GM19438 (cell line): ENCODE measurements around the gene ACTR6.
"Not testable (repeated sequence)": the region's sequence is repeated elsewhere in the genome, so short reads cannot be mapped to it uniquely, and the experiment has no call there.

Experiments
- ATAC-seq: cut with Tn5 transposase; IDR thresholded peaks from one replicate; pipeline ENCODE4 v1.9.1; 2021; ENCODE audit warnings: low read depth; ENCODE audit not compliant: unreplicated experiment

ACTR6 gene

GRCh38 chr12:100200463-100201181 lies at the start of gene ACTR6:
TSS of gene ACTR6 (plus strand) at chr12:100200815. CDS start at chr12:100200852, 37 bp downstream.
- ATAC-seq, result peak; percentile 79

- no peak for ATAC-seq
These were observed 48.8 kb upstream of the ACTR6 start for GRCh38 chr12:100151769-100152168.

DNA sequence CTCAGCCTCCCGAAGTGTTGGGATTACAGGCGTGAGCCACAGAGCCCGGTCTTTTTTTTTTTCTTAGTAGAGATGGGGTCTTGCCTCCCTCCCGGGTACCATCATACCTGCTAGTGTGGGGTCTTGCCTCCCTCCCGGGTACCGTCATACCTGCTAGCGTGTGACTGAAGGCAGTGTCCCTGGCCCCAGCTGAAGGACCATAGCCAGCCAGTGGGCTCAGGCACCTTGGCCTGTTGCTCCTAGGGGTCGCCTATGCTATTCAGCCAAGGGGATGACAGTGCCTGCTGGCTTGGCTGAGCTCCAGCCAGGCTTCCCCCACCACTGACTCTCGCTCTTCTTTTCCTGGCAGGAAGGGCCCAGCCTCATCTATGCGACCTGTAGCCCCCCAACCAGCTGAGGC lies 47.5 kb upstream of the ACTR6 start:
- no peak for ATAC-seq

GRCh38 chr12:100154474-100155247 lies 46.0 kb upstream of the ACTR6 start:
- peak; percentile 65 for ATAC-seq

DNA sequence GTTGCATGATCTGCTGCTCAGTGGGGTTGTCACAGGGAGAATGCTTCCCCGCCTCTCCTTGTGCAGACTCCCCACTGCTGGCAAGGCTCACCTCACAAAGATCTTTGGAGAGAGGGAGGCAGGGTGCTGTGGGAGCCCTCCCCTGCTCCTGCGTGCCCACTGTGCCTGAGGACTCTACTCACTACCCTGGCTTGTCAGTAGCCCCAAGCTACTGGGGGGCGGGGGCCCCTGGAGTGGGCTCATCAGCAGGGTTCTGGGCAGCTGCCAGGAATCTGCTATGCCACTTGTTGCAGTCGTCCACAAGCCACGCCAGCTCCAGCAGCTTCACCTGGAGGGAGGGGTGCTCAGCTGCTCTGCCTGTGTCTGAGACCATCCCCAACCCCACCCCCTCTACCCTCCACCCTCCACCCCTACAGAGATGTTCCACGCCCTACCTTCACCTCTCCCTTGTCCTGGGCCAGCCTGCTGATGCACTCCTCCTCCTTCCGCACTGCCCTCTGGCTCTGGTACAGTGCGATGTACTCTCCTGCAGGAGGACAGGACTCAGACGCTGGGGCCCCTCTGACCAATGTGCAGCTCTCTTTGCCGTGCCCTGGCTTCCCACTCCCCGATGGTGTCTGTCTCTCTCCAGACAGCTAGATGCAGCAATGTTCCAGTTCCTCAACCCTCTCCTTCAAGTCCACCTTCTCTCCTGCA lies 43.7 kb upstream of the ACTR6 start:
- ATAC-seq, result no peak

DNA sequence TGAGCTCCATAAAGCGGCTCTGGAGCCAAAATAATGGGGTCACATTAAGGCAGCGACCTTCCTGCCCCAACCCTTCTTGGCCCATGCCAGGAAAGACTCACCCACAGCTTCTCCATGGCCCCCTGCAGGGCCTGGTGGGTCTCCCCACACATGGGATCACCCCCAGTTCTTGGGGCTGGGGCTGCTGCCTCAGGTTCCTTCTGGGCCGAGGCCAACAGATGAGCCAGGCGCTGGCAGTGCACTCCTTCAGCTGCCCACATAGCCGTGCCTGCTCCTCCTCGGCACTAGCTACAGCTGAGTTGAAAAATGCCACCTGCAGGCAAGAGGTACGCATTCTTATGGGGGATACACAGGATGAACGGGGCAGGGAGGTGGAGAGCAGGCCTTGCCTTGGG lies 43.2 kb upstream of the ACTR6 start:
- ATAC-seq, result no peak

- ATAC-seq, result no peak
These were observed 42.1 kb upstream of the ACTR6 start for GRCh38 chr12:100158535-100158934.

DNA sequence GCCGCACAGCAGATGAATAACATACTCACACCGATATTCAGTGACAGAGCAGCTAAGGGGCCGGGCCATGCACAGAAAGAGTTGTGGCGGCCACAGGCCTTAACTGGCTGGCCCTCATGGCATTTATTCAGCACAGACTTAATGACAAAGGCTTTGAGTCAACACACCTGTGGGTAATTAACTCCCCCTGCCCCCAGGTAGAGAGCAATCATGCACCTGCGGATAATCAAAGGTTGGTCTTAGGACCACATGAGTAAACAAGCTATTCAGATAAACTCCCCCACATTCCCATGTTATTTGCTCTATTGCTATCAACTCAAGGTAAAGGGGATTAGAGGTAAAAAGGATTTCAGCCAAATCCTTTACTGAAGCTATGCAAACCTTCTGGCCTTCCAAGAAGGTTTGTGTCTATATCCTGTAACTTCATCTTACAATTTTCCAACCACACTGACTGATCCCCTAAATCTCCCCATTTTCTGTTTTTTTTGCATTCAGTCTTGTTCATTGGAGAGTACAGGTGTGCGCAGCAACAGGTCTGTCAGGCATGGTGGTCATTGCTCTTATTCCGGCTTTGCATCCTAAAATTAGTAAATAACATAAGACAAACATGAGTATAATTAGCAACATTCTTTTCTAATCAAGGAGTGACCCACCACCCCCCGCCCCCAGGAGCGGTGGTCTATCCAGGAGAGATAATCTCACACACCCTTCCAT lies 41.1 kb upstream of the ACTR6 start:
- no peak for ATAC-seq

GRCh38 chr12:100163416-100164152 lies 37.0 kb upstream of the ACTR6 start:
- ATAC-seq, result peak; percentile 100

DNA sequence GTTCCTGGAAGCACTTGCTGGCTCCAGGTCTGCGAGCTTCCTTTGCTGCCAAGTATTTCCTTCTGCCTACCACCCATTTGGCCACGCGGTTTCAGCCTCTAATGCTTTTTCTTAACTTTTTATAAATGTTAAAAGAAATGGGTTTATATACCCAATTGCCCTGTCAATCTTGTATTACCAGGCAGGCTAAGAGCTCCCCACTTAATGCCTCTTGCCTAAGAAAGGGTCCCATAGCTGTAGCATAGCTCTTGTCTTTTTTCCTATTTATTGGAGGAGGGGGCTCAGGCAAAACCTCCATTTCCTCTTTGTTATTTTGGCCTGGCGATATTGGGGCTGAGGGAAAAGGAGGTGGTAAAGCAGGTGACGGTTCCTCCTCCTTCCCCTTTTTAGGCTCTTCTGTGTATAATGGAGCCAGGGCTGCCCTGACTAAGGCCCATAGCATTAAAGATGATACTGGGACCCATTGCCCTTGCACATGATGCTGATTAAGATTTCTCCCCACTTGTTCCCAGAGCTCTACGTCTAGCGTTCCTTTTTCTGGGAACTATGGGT lies 36.4 kb upstream of the ACTR6 start:
- ATAC-seq, result no peak

GRCh38 chr12:100165356-100165755 lies 35.3 kb upstream of the ACTR6 start:
- no peak for ATAC-seq

- no peak for ATAC-seq
These were observed 34.4 kb upstream of the ACTR6 start for GRCh38 chr12:100166232-100166631.

DNA sequence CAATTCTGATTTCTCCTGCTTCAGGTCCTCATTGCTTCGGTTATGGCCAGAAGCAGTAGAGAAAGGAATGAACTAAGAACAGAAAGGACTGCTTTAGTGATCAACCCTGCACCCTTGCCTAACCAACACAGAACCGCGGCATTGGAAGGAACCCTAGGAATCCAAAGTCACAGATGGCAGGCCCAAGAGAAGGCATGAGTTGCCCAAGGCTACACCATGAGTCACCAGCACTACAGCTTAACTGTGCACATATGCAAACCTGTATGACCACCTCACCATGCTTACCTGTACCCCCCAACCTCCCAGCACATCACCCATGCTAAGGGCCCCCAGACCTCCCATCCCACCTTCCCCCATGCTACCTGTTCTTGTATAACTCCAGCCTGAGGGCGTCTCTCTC lies 32.1 kb upstream of the ACTR6 start:
- ATAC-seq, result no peak

DNA sequence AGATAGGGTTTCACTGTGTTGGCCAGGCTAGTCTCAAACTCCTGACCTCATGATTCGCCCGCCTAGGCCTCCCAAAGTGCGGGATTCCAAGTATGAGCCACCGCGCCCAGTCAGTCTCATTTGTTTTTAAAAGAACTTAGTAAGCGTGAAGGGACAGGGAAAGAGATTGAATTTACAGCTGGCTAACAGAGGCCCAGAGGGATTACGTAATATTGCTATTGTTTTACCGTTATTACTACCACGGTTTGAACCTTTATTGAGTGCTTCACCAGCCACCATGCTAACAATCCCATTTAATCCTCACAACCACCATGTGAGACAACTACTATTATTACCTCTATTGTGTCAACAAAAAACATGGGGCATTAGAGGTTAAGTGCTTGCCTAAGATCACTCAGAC lies 31.3 kb upstream of the ACTR6 start:
- ATAC-seq, result no peak

GRCh38 chr12:100170313-100170858 lies 30.2 kb upstream of the ACTR6 start:
- ATAC-seq, result no peak

GRCh38 chr12:100171248-100171647 lies 29.4 kb upstream of the ACTR6 start:
- no peak for ATAC-seq

DNA sequence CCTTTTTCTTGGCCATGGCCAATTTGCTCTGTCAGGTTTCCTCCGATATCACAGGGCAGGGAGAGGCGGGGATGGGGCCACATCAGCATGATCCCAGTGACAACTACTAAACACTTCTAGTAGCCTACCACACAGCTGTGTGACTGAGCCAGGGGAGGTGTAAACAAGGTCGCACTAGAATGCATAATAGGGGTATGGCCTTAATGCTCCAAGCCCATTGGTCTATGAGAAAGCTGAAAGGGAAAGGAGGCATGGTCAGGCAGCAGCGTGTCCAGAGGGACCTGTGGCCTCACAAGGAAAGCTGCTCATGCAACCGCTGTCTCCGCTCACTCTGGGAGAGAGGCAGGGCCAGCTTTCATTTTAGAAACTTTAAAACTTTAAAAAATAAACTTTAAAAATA lies 27.5 kb upstream of the ACTR6 start:
- ATAC-seq, result no peak

DNA sequence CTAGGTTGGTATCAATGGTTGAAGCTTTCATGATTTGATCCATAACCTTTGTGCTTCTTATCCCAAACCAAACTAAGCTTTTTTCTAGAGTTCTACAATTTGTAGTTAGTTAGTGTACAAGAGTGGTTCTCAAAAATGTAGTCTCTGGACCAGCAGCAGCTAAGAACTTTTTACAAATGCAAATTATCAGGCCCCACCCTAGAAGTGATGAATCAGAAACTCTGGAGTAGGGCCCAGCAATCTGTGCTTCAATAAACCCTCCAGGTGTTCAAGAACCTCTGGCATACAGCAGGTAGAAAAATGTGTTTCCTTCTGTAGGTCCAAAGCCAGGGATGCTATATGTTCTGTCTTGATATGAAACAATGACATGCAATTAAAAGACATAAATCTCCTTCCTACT lies 26.1 kb upstream of the ACTR6 start:
- no peak for ATAC-seq

- ATAC-seq, result not testable (repeated sequence)
These were observed 24.1 kb upstream of the ACTR6 start for GRCh38 chr12:100176493-100176892.

GRCh38 chr12:100179252-100179651 lies 21.4 kb upstream of the ACTR6 start:
- no peak for ATAC-seq
